ENCODE measurements around the gene CFAP92.
"Not testable (repeated sequence)": the region's sequence is repeated elsewhere in the genome, so short reads cannot be mapped to it uniquely, and the experiment has no call there.

The CFAP92 gene

GRCh38 chr3:128879125-128879969 lies 114.5 kb downstream of the CFAP92 start, which contains the start of gene ACAD9:
Gene ACAD9 (plus strand): TSS chr3:128879620. CDS start chr3:128879692, 72 bp downstream.
- peak within 1 kb of the TSS; percentile 92 for H3K9ac ChIP-seq (ENCODE audit: low read depth, low read length)
- peaks cover 9% of the 10 kb centered on the region for H3K4me1 ChIP-seq (ENCODE audit: insufficient read depth, low read length)
- H3K9me3 ChIP-seq (ENCODE audit: control insufficient read depth, insufficient read depth, low read length), result no peaks in the 10 kb centered on the region
- H3K36me3 ChIP-seq (ENCODE audit: insufficient read depth, low read length), result no peaks in the 10 kb centered on the region

- Histone ChIP-seq H3K4me1 (ENCODE audit: insufficient read depth, low read length) (peaks cover 9% of the 10 kb centered on the region), H3K9me3 (ENCODE audit: control insufficient read depth, insufficient read depth, low read length) (no peaks in the 10 kb centered on the region), H3K9ac (ENCODE audit: low read depth, low read length) (peak overlapping the region; percentile 92), H3K36me3 (ENCODE audit: insufficient read depth, low read length) (no peaks in the 10 kb centered on the region)
Observed at GRCh38 chr3:128878556-128879124, 115.2 kb downstream of the CFAP92 start.

DNA sequence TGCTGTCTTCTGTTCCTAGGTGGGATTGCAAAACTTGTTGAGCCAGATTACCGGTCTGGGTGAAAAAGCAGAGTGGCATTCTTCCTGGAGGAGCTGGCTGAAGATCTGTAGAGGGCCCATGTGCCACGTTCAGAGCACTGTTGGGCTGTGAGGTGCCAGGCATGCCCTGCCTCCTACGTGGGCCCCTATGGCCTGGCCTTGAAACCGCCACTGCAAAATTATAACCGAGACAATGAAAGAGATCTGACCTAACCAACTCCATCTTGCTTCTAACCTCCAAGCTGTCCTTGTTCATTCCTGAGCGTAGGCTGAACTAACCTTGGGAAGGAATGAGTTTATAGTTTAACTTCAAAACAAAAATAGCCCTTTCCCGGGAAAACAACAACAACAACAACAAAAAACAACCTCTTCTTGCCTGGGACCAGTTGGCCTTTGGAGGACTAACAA lies 115.8 kb downstream of the CFAP92 start:
- Histone ChIP-seq H3K9me3 (ENCODE audit: control insufficient read depth, insufficient read depth, low read length) (no peaks in the 10 kb centered on the region), H3K4me1 (ENCODE audit: insufficient read depth, low read length) (peaks cover 9% of the 10 kb centered on the region), H3K9ac (ENCODE audit: low read depth, low read length) (peak overlapping the region; percentile 92), H3K36me3 (ENCODE audit: insufficient read depth, low read length) (no peaks in the 10 kb centered on the region)

- H3K9ac ChIP-seq (ENCODE audit: low read depth, low read length), result no peak overlapping the region; the same call in 1 of the 2 replicates
Observed at GRCh38 chr3:128875556-128876120, 118.2 kb downstream of the CFAP92 start.

GRCh38 chr3:128874481-128875180 lies 119.2 kb downstream of the CFAP92 start:
- H3K9me3 ChIP-seq (ENCODE audit: control insufficient read depth, insufficient read depth, low read length), result no peaks in the 10 kb centered on the region
- peaks cover 9% of the 10 kb centered on the region for H3K4me1 ChIP-seq (ENCODE audit: insufficient read depth, low read length)
- no peaks in the 10 kb centered on the region; the same call in 1 of the 2 replicates for H3K36me3 ChIP-seq (ENCODE audit: insufficient read depth, low read length)
- H3K9ac ChIP-seq (ENCODE audit: low read depth, low read length), result no peak overlapping the region

More at GRCh38 chr3:128875556-128876120, 118.2 kb downstream of the CFAP92 start:
- no peaks in the 10 kb centered on the region for H3K9me3 ChIP-seq (ENCODE audit: control insufficient read depth, insufficient read depth, low read length)
- H3K36me3 ChIP-seq (ENCODE audit: insufficient read depth, low read length), result no peaks in the 10 kb centered on the region; the same call in 1 of the 2 replicates
- H3K4me1 ChIP-seq (ENCODE audit: insufficient read depth, low read length), result peaks cover 9% of the 10 kb centered on the region

GRCh38 chr3:128873244-128874022 lies 120.4 kb downstream of the CFAP92 start:
- Histone ChIP-seq H3K9ac (ENCODE audit: low read depth, low read length) (no peak overlapping the region), H3K9me3 (ENCODE audit: control insufficient read depth, insufficient read depth, low read length) (no peaks in the 10 kb centered on the region), H3K4me1 (ENCODE audit: insufficient read depth, low read length) (peaks cover 9% of the 10 kb centered on the region), H3K36me3 (ENCODE audit: insufficient read depth, low read length) (no peaks in the 10 kb centered on the region; the same call in 1 of the 2 replicates)

DNA sequence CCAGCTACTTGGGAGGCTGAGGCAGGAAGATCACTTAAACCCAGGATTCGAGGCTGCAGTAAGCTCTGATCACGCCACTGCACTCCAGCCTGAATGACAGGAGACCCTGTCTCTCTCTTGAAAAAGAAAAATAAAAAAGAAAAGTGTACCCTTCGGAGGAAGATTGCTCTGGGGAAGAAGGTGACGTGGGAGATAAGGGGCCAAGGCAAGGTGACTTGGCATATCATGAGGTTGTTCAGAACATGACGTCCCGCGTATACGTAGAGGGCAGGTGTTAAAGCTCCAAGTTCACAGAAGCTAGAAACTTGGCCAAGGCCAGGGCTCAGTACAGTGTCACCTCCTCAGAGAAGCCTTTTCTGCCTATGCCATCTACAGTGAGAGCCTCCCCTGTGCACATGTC lies 121.1 kb downstream of the CFAP92 start:
- Histone ChIP-seq H3K36me3 (ENCODE audit: insufficient read depth, low read length) (no peaks in the 10 kb centered on the region; the same call in 1 of the 2 replicates), H3K9ac (ENCODE audit: low read depth, low read length) (no peak overlapping the region), H3K9me3 (ENCODE audit: control insufficient read depth, insufficient read depth, low read length) (no peaks in the 10 kb centered on the region), H3K4me1 (ENCODE audit: insufficient read depth, low read length) (peaks cover 4% of the 10 kb centered on the region; the same call in 1 of the 2 replicates)

DNA sequence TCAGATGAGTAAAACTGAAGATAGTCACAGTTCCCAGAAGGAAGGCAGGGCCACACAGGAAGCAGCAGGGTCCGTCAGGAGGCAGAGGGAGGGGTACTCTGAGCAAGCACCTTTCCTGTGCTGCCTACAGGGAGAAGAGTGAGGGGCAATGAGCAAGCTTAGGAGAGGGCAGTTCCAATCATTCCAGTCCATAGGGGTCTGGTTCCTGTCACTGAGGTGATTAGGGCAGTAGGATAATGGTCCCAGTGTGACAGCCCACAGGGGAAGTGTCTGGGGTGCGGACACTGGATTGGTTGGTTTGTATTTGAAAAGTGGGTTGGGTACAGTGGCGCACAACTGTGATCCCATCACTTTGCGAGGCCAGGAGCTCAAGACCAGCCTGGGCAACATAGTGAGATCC lies 121.6 kb downstream of the CFAP92 start:
- H3K4me1 ChIP-seq (ENCODE audit: insufficient read depth, low read length), result peaks cover 4% of the 10 kb centered on the region; the same call in 1 of the 2 replicates
- H3K36me3 ChIP-seq (ENCODE audit: insufficient read depth, low read length), result no peaks in the 10 kb centered on the region; the same call in 1 of the 2 replicates
- no peaks in the 10 kb centered on the region for H3K9me3 ChIP-seq (ENCODE audit: control insufficient read depth, insufficient read depth, low read length)
- no peak overlapping the region for H3K9ac ChIP-seq (ENCODE audit: low read depth, low read length)

DNA sequence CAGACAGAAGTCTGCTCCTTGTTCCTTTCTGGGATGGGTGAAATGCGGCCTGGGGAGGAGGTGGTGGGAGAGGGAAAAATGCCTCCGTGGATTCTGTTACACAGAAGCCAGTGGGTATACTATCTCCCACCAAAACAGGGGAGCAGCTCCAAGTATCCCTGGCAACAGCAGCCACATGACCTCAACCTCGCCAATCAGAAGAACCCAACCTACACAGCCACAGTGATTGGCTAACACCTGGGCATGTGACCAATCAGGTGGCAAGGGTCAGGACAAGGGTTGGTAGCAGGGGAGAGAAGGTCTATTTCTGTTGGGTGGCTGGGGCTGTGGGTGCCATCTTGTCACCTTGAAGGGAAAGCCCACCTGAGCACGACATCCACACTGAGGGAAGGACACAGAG lies 123.5 kb downstream of the CFAP92 start:
- H3K9ac ChIP-seq (ENCODE audit: low read depth, low read length), result no peak overlapping the region
- no peaks in the 10 kb centered on the region; the same call in 1 of the 2 replicates for H3K36me3 ChIP-seq (ENCODE audit: insufficient read depth, low read length)
- no peaks in the 10 kb centered on the region for H3K9me3 ChIP-seq (ENCODE audit: control insufficient read depth, insufficient read depth, low read length)
- peaks cover 6% of the 10 kb centered on the region; the same call in 1 of the 2 replicates for H3K4me1 ChIP-seq (ENCODE audit: insufficient read depth, low read length)

- peaks cover 13% of the 10 kb centered on the region; the same call in 1 of the 2 replicates for H3K4me1 ChIP-seq (ENCODE audit: insufficient read depth, low read length)
Observed at GRCh38 chr3:128867200-128868125, 126.4 kb downstream of the CFAP92 start.

GRCh38 chr3:128864849-128865804 lies 128.7 kb downstream of the CFAP92 start:
- H3K9ac ChIP-seq (ENCODE audit: low read depth, low read length); H3K9me3 ChIP-seq (ENCODE audit: control insufficient read depth, insufficient read depth, low read length); H3K36me3 ChIP-seq (ENCODE audit: insufficient read depth, low read length): not testable (repeated sequence)
- peaks cover 13% of the 10 kb centered on the region; the same call in 1 of the 2 replicates for H3K4me1 ChIP-seq (ENCODE audit: insufficient read depth, low read length)

More at GRCh38 chr3:128867200-128868125, 126.4 kb downstream of the CFAP92 start:
- Histone ChIP-seq H3K9me3 (ENCODE audit: control insufficient read depth, insufficient read depth, low read length) (no peaks in the 10 kb centered on the region), H3K9ac (ENCODE audit: low read depth, low read length) (no peak overlapping the region), H3K36me3 (ENCODE audit: insufficient read depth, low read length) (no peaks in the 10 kb centered on the region; the same call in 1 of the 2 replicates)

DNA sequence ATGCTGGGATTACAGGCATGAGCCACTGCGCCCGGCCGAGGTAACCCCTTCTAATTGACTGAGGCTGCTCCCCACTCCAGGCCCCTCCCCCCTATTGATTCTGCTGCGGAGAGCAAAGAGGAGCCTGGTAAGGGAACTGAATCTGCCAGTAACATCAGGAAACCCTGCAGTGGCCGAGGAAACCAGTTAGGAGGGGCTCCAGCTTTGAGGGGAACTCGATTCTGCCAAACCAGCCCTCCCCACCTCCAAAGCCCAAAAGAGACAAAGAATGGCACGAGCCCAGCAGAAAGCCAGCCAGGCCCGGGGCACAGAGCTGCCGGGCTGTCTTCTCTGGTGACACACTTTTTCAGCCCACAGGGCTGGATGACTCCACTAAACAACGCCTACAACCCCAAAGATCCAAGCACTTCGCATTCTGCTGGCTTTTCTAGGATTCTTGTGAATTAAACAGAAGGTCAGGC lies 129.5 kb downstream of the CFAP92 start:
- peaks cover 10% of the 10 kb centered on the region for H3K9me3 ChIP-seq (ENCODE audit: control insufficient read depth, insufficient read depth, low read length)
- H3K36me3 ChIP-seq (ENCODE audit: insufficient read depth, low read length), result no peaks in the 10 kb centered on the region
- no peak overlapping the region for H3K9ac ChIP-seq (ENCODE audit: low read depth, low read length)
- peaks cover 13% of the 10 kb centered on the region; the same call in 1 of the 2 replicates for H3K4me1 ChIP-seq (ENCODE audit: insufficient read depth, low read length)

All from ES-I3 (cell line).